Esophagus squamous epithelium (tissue), 4 donors: Measurements from ENCODE around the gene MYOG.

Experiments
- POLR2A ChIP-seq, 4 donors: fragments of 450-650 bp; IDR thresholded peaks; one replicate each; pipeline ENCODE4 v1.6.1; 2017; ENCODE audit warnings: antibody characterized with exemption in 4 of 4, mild to moderate bottlenecking in 4 of 4, moderate library complexity in 3 of 4
- TF ChIP-seq, protein P1 (sequence below), 6 experiments: fragments of 450-650 bp in 4 of 6; fragments of 200-600 bp in 2 of 6; sonication (generic) in 2 of 6; IDR thresholded peaks; one replicate each; pipeline ENCODE4 v1.5.1; 2016 to 2019; ENCODE audit warnings: antibody characterized with exemption in 6 of 6, mild to moderate bottlenecking in 4 of 6, moderate library complexity in 4 of 6

GRCh38 chr1:203124546-203125317 lies 38.9 kb upstream of the MYOG start:
- TF ChIP-seq, protein P1, sequence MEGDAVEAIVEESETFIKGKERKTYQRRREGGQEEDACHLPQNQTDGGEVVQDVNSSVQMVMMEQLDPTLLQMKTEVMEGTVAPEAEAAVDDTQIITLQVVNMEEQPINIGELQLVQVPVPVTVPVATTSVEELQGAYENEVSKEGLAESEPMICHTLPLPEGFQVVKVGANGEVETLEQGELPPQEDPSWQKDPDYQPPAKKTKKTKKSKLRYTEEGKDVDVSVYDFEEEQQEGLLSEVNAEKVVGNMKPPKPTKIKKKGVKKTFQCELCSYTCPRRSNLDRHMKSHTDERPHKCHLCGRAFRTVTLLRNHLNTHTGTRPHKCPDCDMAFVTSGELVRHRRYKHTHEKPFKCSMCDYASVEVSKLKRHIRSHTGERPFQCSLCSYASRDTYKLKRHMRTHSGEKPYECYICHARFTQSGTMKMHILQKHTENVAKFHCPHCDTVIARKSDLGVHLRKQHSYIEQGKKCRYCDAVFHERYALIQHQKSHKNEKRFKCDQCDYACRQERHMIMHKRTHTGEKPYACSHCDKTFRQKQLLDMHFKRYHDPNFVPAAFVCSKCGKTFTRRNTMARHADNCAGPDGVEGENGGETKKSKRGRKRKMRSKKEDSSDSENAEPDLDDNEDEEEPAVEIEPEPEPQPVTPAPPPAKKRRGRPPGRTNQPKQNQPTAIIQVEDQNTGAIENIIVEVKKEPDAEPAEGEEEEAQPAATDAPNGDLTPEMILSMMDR (IDR thresholded peaks at IDR 0.05) = no peak
- TF ChIP-seq POLR2A (IDR thresholded peaks at IDR 0.05) = no peak
